Activated naive CD8-positive, alpha-beta T cell (primary cell): ENCODE measurements around the gene PUDP.
"Not testable (repeated sequence)": the region's sequence is repeated elsewhere in the genome, so short reads cannot be mapped to it uniquely, and the experiment has no call there.

Source experiments
- H3K27ac Mint-ChIP-seq: one replicate; pipeline ENCODE4 v1.8.0; 2021; ENCODE audit warnings: mixed read lengths
- H3K27me3 Mint-ChIP-seq: one replicate; pipeline ENCODE4 v1.8.0; 2021; ENCODE audit warnings: mixed read lengths
- H3K36me3 Mint-ChIP-seq: one replicate; pipeline ENCODE4 v1.8.0; 2021; ENCODE audit warnings: mixed read lengths
- H3K4me1 Mint-ChIP-seq: one replicate; pipeline ENCODE4 v1.8.0; 2021; ENCODE audit warnings: low read depth, mixed read lengths
- H3K4me3 Mint-ChIP-seq: one replicate; pipeline ENCODE4 v1.8.0; 2021; ENCODE audit warnings: mild to moderate bottlenecking, mixed read lengths
- H3K9me3 Mint-ChIP-seq: one replicate; pipeline ENCODE4 v1.8.0; 2021; ENCODE audit warnings: low read depth, mixed read lengths

PUDP gene

DNA sequence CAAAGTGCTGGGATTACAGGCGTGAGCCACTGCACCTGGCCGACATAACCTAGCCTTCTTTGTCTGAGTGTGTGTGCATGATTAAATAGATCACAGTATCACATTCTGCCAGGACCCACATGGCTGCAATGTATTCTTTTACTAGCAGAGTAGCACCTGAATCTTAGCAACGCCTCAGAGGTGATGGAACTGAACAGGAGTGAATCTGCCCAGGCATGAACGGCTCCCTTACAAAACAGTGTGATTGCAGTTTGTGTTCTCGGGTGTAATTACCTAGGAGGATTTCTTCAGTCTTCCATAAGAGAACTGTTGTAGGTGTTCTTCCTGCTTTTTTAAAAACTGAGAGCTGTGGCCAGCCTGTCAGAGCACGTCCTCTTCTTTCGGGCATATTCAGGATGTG is 123.1 kb downstream of the PUDP start:
- Mint-ChIP-seq H3K36me3 (no peaks in the 10 kb centered on the region), H3K4me1 (no peaks in the 10 kb centered on the region), H3K9me3 (no peaks in the 10 kb centered on the region), H3K27me3 (no peaks in the 10 kb centered on the region), H3K4me3 (no peak overlapping the region), H3K27ac (no peak overlapping the region)

DNA sequence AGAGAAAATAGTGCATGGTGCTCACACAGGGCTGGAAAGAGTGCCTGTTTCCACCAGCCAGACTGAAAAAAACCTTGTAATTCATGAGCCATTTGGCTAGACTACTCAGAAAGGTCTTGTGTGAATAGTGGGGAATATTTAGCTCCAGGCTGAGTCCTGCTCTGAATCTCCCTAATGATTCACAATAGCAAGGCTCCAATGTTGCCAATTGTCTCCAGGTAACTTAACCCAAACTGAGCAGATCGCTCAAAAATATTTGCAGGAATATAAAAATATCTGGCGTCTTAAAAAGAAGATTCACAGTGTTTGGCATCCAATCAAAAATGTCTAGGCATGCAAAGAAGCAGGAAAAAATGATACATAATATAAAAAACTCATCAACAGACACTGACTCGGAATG is 125.0 kb downstream of the PUDP start:
- not testable (repeated sequence) for H3K36me3 Mint-ChIP-seq, H3K27ac Mint-ChIP-seq, H3K9me3 Mint-ChIP-seq, H3K4me3 Mint-ChIP-seq, H3K27me3 Mint-ChIP-seq, H3K4me1 Mint-ChIP-seq

DNA sequence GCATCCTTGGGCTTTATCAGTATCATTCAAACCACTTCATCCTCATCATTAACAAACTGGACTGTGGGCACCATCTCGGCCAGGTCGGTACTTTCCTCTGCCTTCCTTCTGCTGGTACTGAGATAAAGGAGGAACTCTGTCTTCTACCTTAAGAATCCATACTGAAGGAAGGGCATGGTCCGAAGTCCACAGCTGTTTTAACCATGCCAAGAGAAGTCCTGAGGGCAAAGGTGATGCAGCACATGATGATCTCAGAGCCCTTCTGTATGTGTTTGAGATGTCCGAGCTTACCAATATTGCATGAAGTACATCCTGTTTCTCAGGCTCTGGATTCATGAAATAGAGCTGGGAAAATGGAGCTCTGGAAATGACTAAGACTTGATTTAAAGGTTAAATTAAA is 126.0 kb downstream of the PUDP start:
- Mint-ChIP-seq H3K27ac (no peak overlapping the region), H3K27me3 (no peaks in the 10 kb centered on the region), H3K9me3 (no peaks in the 10 kb centered on the region), H3K4me1 (no peaks in the 10 kb centered on the region), H3K36me3 (no peaks in the 10 kb centered on the region), H3K4me3 (no peak overlapping the region)

DNA sequence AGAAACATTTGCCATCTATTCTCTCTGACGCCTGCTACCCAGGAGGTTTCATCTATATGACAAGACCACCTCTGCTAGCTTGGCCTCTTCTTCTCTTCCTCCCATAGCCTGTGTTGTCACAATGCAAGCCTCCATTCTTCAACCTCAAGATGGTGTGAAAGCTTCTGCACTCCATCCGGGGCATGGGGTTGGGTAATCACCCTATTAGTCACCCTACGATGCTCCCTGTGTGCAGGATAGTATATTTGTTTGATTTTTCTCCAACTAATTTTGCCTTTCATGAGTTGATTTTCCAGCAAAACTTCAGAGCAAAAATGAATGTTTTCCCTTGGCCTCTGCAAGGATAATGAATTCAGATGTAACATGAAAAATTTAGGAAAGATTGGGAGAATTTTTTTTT is 128.4 kb downstream of the PUDP start:
- Mint-ChIP-seq H3K27me3 (no peaks in the 10 kb centered on the region), H3K9me3 (no peaks in the 10 kb centered on the region), H3K36me3 (no peaks in the 10 kb centered on the region), H3K27ac (no peak overlapping the region), H3K4me1 (no peaks in the 10 kb centered on the region), H3K4me3 (no peak overlapping the region)

DNA sequence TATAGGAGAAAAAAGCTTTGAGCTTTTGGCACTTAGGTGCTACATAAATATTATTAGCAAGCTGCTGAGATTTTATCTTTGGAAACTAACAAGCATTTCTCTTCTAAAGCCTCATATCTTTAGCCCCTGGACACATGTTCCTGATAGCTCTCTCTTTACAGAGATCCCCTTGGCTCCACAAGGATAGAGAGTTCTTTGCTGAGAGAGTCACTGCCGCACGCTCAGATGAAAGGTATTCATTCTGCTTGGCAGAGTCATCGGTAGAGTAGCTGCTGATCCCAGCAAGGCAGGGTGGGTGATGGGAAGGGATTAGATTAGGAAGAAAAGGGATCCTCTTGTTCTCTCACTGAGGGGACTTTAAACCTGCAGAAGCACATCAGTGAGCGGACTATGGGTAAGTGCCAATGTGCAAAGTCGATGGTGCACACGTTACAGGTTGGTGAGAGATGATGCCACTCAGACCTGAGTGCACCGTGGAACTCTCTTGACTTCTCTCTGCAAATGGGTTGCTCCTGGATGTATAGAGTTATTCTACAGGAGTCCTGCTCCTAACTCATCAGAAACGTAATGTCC is 135.6 kb downstream of the PUDP start:
- not testable (repeated sequence) for H3K9me3 Mint-ChIP-seq, H3K27ac Mint-ChIP-seq, H3K36me3 Mint-ChIP-seq, H3K4me1 Mint-ChIP-seq, H3K27me3 Mint-ChIP-seq, H3K4me3 Mint-ChIP-seq

DNA sequence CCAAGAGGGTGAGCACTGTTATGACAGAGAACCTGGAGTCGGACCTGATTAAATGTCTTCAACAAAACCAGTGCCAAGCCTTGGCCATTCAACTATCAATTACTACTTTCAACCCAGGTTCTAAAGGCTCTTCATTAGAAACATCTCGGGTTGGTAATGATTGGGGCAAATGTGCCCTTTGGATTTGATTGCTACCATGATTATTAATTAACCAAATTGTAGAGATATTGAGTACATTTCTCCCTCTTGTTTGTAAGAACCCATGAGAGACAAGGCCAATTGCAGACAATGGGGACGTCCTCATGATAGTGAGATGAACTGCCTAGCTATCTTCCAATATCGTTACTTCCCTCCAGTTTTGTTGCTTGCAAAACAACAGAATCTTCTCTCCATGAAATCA is 137.1 kb downstream of the PUDP start:
- H3K27ac Mint-ChIP-seq, H3K9me3 Mint-ChIP-seq, H3K27me3 Mint-ChIP-seq, H3K4me1 Mint-ChIP-seq, H3K36me3 Mint-ChIP-seq, H3K4me3 Mint-ChIP-seq: not testable (repeated sequence)

DNA sequence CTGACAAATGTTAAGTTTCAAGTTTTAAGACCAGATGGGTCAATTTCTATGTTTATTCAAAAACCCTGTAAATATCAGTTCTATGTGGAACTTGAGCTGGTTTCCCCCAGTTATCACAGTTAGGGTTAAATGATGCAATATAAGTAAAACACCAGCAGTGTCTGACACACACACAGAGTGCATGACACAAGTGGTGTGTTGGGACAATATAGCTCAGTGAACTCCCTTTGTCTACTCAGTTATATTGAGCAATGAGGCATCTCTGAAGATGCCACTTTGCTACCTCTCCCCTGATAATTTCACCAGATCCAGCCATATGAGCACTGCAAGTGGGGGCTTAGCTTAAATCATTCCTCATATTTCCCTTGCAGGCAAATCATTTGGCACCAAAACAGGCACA is 140.6 kb downstream of the PUDP start:
- H3K9me3 Mint-ChIP-seq, H3K4me1 Mint-ChIP-seq, H3K27me3 Mint-ChIP-seq, H3K36me3 Mint-ChIP-seq, H3K4me3 Mint-ChIP-seq, H3K27ac Mint-ChIP-seq: not testable (repeated sequence)
